Activated CD8-positive, alpha-beta memory T cell treated with anti-CD3 and anti-CD28 coated beads, Interleukin-2, amount 50 U/mL, for 48 hours (primary cell): ENCODE data around the gene DLG1.
"Not testable (repeated sequence)": the region's sequence is repeated elsewhere in the genome, so short reads cannot be mapped to it uniquely, and the experiment has no call there.

Experiments used
- DNase-seq: peaks from one replicate; pipeline ENCODE4 v3.0.0-alpha.2; 2020

DLG1 gene

GRCh38 chr3:197283045-197283444 is 15.4 kb downstream of the DLG1 start:
- DNase-seq = no peak

- DNase-seq = no peak
Measured at GRCh38 chr3:197281849-197282248, 16.6 kb downstream of the DLG1 start.

GRCh38 chr3:197280156-197280555 is 18.3 kb downstream of the DLG1 start:
- DNase-seq = no peak

- no peak for DNase-seq
Measured at GRCh38 chr3:197278933-197279332, 19.5 kb downstream of the DLG1 start.

GRCh38 chr3:197276808-197277207 is 21.6 kb downstream of the DLG1 start:
- DNase-seq = not testable (repeated sequence)

GRCh38 chr3:197270558-197271317 is 27.7 kb downstream of the DLG1 start:
- no peak for DNase-seq

- DNase-seq = no peak
Measured at GRCh38 chr3:197269024-197269423, 29.4 kb downstream of the DLG1 start.

- DNase-seq = no peak
Measured at GRCh38 chr3:197268294-197268693, 30.1 kb downstream of the DLG1 start.

- no peak for DNase-seq
Measured at GRCh38 chr3:197266331-197266730, 32.1 kb downstream of the DLG1 start.

- DNase-seq = no peak
Measured at GRCh38 chr3:197262709-197263108, 35.7 kb downstream of the DLG1 start.

- no peak for DNase-seq
Measured at GRCh38 chr3:197261164-197261509, 37.3 kb downstream of the DLG1 start.

GRCh38 chr3:197260491-197261163 is 37.8 kb downstream of the DLG1 start:
- no peak for DNase-seq

- no peak for DNase-seq
Measured at GRCh38 chr3:197259096-197259495, 39.3 kb downstream of the DLG1 start.

GRCh38 chr3:197258168-197258755 is 40.1 kb downstream of the DLG1 start:
- no peak for DNase-seq

- DNase-seq = no peak
Measured at GRCh38 chr3:197257711-197258110, 40.7 kb downstream of the DLG1 start.

GRCh38 chr3:197256836-197257444 is 41.5 kb downstream of the DLG1 start:
- no peak for DNase-seq

- DNase-seq = no peak
Measured at GRCh38 chr3:197256104-197256503, 42.3 kb downstream of the DLG1 start.

- no peak for DNase-seq
Measured at GRCh38 chr3:197253238-197253947, 45.0 kb downstream of the DLG1 start.

GRCh38 chr3:197249542-197249941 is 48.9 kb downstream of the DLG1 start:
- DNase-seq = no peak

- DNase-seq = no peak
Measured at GRCh38 chr3:197248341-197248740, 50.1 kb downstream of the DLG1 start.

- DNase-seq = no peak
Measured at GRCh38 chr3:197244751-197245150, 53.7 kb downstream of the DLG1 start.

GRCh38 chr3:197242784-197243432 is 55.5 kb downstream of the DLG1 start:
- DNase-seq = no peak

GRCh38 chr3:197241173-197241572 is 57.2 kb downstream of the DLG1 start:
- no peak for DNase-seq
